ENCODE results near the gene CNIH2.

Gene CNIH2

GRCh38 chr11:66267379-66268243 is 10.4 kb upstream of the CNIH2 start:
- no peak for TF ChIP-seq CTCF (IDR thresholded peaks at IDR 0.05)
- DNase-seq (ENCODE audit: low spot score) = peak; percentile 94

GRCh38 chr11:66268244-66268951 is 9.6 kb upstream of the CNIH2 start, which contains the start of gene RAB1B:
Gene RAB1B, plus strand, starts transcription at chr11:66268639. Its CDS starts 41 bp downstream, at chr11:66268680.
- DNase-seq (ENCODE audit: low spot score) = peak; percentile 100
- no peak for TF ChIP-seq CTCF (IDR thresholded peaks at IDR 0.05)
- H3K27ac ChIP-seq = peak within 1 kb of the TSS; percentile 91 to 99
- peak within 1 kb of the TSS; percentile 93 for H3K4me3 ChIP-seq

More at GRCh38 chr11:66267379-66268243, 10.4 kb upstream of the CNIH2 start:
- Histone ChIP-seq H3K27ac (peak overlapping the region; percentile 91 to 99), H3K4me3 (peak overlapping the region; percentile 93)

GRCh38 chr11:66268952-66269905 is 8.7 kb upstream of the CNIH2 start:
- TF ChIP-seq CTCF (IDR thresholded peaks at IDR 0.05) = no peak
- DNase-seq (ENCODE audit: low spot score) = no peak
- peak overlapping the region; percentile 91 to 99 for H3K27ac ChIP-seq
- H3K4me3 ChIP-seq = peak overlapping the region; percentile 93

- Histone ChIP-seq H3K4me3 (no peak overlapping the region), H3K27ac (no peak overlapping the region)
- no peak for DNase-seq (ENCODE audit: low spot score)
- no peak for TF ChIP-seq CTCF (IDR thresholded peaks at IDR 0.05)
Measured at GRCh38 chr11:66271816-66272215, 6.2 kb upstream of the CNIH2 start.

GRCh38 chr11:66272596-66272995 is 5.4 kb upstream of the CNIH2 start:
- Histone ChIP-seq H3K27ac (no peak overlapping the region), H3K4me3 (no peak overlapping the region)
- DNase-seq (ENCODE audit: low spot score) = no peak
- TF ChIP-seq CTCF (IDR thresholded peaks at IDR 0.05) = no peak

- no peak for TF ChIP-seq CTCF (IDR thresholded peaks at IDR 0.05)
- Histone ChIP-seq H3K27ac (no peak overlapping the region), H3K4me3 (no peak overlapping the region)
- DNase-seq (ENCODE audit: low spot score) = no peak
Measured at GRCh38 chr11:66274219-66274618, 3.8 kb upstream of the CNIH2 start.

Measured in coronary artery (tissue), 2 donors.